ENCODE measurements around the gene PPIL1.

The PPIL1 gene

GRCh38 chr6:36888654-36889481 lies 14.3 kb upstream of the PPIL1 start:
- no peak for DNase-seq (ENCODE audit: low read depth)

- DNase-seq (ENCODE audit: low read depth) = no peak
Observed at GRCh38 chr6:36888115-36888643, 13.6 kb upstream of the PPIL1 start.

DNA sequence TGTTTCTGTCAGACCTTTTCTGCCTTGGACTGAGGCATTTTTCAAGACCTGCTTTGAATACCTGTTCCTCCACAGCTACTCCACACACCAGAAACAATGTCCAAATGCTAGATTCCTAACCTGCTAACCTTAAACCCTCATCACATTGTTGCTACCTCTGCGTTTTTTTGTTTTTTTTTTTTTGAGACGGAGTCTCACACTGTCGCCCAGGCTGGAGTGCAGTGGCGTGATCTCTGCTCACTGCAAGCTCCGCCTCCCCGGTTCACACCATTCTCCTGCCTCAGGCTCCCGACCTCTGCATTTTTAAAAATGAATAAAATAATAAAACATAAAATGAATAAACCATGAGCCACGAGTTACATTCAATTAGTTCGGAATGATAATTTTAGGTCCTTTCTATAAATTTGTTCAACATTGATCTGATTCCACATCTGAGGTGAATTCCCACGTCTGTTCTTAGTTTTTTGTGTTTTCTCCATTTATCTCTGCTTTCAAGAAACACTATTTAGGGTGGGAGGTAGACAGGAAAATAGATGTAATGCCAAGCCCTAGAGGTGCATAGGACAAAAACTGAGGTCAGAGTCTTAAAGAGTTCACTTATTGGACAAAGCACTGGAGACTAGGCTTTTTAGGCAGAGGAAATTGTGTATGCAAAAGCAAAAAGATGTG lies 12.5 kb upstream of the PPIL1 start:
- no peak for DNase-seq (ENCODE audit: low read depth)

DNA sequence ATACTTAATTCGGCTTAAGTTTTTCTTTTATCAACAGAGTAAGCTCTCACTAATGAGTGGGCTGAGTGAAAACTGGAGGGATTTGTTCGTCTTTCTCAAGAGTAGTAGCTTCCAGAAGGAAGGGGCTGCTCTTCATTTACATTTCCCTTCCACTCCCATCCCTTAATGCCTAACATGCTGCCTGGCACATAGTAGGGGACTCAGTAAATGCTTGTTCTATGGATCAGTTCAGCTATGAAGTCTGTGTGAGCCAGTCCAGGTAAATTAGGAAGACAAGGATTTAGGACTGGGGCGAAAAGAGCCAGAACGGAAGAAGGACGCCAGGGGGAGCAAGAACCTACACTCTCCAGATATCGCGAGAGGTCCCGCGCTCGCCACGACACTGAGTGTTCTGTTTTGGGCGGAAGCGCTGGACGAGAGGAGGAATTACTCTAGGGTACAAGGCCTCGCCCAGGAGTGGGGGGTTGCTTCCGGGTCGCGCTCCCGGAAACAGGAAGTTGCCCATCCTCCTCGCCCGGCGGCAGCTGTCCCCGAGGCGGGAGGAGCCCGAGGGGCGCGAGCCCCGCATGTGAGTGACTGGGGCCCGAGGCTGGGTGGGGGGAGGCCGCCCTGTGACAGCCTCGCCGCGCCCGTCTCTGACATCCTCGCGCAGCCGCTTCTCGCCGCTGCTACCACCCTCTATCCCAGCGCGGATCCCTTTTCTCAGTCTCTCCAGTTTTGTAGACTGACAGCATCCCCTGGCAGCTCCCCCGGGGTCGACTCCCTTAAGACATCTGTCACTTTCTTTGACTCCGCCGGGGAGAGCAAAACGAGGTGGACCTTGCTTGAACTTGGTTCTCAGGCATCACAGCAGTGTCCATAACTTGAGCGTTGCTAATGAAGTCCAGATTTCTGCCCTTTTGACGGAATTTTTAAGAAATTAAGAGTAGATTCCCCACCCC lies 11.1 kb upstream of the PPIL1 start, which contains the start of gene C6orf89:
Gene C6orf89 (plus strand): TSS at position 492 of the 941 bp plus-strand sequence. CDS start 13,493 bp downstream, outside the sequence.
- peak; percentile 94 for DNase-seq (ENCODE audit: low read depth)

GRCh38 chr6:36884610-36885009 lies 10.0 kb upstream of the PPIL1 start:
- DNase-seq (ENCODE audit: low read depth) = no peak

DNA sequence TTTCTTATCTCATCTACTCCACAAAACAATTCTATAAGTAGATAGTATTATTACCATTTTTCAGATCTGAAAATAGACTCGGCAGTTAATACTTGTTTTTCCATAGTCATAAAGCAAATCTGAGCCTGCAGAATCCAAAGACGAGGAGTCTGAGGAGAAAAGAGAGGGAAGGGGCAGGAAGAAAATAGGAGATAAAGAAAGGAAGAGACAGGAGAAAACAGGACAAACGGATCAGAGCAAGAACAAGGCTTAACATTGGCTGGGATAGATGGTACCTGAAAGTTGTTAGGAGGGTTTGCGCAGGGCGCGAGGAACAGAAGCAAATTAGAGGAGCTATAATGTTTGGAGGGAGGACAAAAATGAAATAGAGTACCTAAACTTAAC lies 639 bp upstream of the PPIL1 start:
- DNase-seq (ENCODE audit: low read depth) = no peak

GRCh38 chr6:36873612-36874442 lies 776 bp downstream of the PPIL1 start:
- DNase-seq (ENCODE audit: low read depth) = no peak

GRCh38 chr6:36873115-36873514 lies 1.5 kb downstream of the PPIL1 start:
- DNase-seq (ENCODE audit: low read depth) = no peak

DNA sequence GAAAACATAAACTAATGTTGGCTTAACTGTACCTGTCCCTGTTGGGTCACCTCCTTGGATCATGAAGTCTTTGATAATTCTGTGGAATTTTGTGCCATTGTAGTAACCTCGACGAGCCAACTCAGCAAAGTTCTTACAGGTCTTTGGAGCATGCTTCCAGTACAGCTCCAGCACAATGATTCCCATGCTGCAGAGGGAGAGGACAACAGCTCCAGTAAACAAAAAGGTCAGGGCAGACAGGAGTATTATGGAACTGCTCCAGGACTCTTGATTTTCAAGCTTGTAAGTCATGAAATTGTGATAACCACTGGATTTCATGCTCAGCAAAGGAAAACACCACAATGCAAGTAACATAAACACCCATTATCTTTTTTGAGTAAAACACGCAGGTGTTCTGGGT lies 2.9 kb downstream of the PPIL1 start:
- DNase-seq (ENCODE audit: low read depth) = no peak

DNA sequence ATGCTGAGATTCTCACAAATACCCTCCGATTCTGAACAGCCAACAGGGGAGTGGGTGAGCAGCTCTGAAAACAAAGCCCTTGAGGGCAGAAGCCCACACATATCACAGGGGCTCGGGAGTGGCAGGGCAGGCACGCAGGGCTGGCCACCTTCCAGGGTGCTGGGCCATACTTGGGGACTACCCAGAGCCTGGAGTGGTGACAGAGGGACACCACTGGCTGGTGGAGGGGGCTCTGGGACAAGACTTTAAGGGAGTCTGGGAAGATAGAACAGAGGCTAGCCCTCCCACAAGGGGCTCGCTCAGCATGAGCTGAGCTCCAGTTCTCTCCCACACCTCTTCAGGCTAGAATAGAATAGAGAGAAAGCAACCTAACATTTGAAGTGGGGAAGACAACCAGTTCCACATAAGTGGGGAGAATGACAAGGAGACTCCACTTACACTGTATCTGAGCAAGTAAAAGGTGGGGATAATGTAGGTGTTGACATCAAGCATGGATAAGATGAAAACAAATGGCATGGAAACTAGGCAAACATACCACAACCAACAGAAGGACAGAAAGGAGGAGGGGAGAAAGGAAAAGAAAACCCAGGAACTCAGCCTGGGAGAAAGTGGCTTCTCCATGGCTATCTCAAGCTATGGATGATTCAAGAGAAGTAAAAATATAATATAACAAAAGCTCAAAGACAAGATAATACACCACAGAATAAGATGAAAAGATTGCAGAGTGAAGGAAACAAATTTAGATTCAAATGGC lies 7.0 kb downstream of the PPIL1 start:
- DNase-seq (ENCODE audit: low read depth) = no peak

DNA sequence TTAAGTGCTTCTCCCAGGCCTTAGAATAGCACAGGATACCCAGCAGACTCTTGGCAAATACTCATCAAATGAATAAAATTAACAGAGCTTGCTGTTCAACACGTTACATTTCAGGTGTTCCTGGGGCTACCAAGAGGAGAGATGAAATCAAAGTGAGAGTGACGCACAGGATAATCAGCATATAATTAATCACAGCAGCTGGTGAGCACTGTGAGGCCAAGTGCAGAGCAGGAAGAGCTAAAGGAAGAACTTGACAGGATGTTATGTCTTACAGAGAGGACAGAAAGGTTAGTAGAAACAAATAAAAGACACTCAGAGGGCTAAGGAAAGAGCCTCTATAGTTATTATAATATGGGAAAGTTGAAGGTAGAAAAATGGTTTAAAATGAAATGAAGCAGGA lies 8.8 kb downstream of the PPIL1 start:
- no peak for DNase-seq (ENCODE audit: low read depth)

- no peak for DNase-seq (ENCODE audit: low read depth)
Observed at GRCh38 chr6:36863670-36864540, 10.7 kb downstream of the PPIL1 start.

- DNase-seq (ENCODE audit: low read depth) = no peak
Observed at GRCh38 chr6:36862848-36863382, 11.7 kb downstream of the PPIL1 start.

DNA sequence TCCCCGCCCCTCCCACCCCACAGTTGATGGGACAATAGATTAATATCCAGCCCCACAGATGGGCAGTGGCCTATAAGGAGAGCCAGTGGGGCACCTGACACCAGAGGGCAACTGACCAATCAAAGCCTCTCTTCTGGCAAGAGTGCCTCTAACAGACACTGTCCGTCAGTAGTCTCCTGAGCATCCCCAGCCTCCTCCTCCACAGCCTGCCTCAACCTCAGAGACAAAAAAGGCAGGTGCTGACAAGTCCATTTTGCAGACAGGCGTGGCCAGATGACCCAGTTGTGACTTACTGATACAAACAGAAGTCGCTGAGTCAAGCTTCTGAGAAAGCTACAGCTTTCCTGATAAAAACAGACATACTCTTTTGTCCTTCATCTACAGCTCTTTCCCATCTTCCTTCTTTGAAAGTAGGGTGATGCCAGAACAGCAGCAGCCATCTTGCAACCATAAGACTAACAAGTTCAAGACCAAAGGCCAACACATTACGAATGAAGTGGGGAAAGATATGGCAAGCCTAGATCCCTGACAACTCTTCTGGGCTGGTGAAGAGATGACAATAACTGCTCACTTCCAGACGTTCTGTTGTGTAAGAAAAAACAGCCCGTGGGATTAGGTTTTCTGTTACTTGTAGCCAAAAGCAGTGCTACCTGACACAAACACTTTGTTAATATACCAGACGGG lies 12.3 kb downstream of the PPIL1 start:
- no peak for DNase-seq (ENCODE audit: low read depth)

DNA sequence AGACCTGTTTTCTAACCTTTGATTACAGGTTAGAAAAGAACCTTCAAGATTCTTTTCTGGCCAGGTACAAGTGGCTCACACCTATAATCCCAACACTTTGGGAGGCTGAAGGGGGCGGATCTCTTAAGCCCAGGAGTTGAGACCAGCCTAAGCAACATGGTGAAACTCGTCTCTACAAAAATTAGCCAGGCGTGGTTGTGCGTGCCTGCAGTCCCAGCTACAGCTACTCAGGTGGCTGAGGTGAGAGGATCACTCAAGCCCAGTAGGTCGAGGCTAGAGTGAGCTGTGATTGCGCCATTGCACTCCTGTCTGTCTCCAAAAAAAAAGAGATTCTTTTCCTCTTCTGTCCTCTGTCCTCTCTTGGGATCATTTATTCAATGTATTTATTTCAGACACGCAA lies 14.5 kb downstream of the PPIL1 start:
- no peak for DNase-seq (ENCODE audit: low read depth)

DNA sequence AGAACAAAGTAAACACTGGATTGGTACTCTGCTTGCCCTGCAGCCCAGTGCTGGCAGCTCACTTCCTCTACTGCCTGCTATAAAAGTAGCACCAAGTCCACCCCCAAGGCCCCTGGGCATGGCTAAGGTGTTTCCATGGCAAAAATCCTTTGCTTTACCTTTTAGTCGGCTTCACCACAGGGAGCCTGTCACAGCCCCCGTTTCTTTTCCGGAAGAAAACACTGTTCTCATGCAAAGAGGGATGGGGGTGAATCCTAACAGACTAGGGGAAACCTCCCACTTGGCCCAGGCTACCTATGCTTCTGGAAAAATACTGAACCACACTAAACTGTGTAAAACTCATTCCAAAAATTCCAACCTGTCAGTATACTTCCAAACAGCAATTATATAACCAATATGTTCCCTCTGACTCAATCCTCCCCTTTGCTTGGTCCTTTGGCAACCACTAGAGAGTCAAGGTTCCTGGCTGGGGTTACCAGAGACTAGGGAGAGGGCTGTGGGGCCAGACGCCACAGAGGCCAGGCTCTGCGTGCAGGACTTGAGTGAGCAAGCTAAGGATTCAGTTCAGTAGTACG lies 16.1 kb downstream of the PPIL1 start:
- no peak for DNase-seq (ENCODE audit: low read depth)

DNA sequence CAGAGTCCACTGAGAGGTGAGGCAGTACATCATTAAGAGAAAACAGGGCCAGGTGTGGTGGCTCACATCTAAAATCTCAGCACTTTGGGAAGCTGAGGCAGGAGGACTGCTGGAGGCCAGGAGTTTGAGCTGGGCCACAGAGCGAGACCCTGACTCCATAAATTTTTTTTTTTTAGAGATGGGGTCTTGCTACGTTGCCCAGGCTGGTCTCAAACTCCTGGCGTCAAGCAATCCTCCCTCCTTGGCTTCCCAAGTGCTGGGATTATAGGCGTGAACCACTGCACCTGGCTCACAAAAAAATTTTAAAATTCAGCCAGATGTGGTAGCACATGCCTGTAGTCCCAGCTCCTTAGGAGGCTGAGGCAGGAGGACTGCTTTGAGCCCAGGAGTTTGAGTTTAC lies 17.3 kb downstream of the PPIL1 start:
- no peak for DNase-seq (ENCODE audit: low read depth)

- DNase-seq (ENCODE audit: low read depth) = no peak
Observed at GRCh38 chr6:36856277-36856676, 18.3 kb downstream of the PPIL1 start.
